ENCODE data around the gene GALNT13.

Gene GALNT13

DNA sequence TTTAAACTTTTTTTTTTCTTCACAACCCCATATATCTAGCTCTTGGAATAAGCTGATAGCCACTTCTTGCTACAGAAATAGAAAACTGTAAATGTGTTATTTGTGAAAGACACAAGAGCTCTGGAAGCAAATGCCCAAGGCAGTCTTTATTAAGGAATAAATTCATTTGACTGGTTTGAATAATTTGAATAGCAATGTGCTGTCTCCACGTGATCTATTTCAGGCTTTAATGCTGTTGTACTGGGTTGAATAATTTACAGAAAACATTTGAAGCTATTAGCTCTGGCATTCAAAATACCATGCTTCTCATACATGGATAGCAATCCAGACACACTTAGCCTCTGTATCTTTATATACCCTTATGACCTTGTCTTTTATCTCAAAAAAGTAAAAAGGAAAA is 460.1 kb downstream of the GALNT13 start:
- FAIRE-seq, result no peak

DNA sequence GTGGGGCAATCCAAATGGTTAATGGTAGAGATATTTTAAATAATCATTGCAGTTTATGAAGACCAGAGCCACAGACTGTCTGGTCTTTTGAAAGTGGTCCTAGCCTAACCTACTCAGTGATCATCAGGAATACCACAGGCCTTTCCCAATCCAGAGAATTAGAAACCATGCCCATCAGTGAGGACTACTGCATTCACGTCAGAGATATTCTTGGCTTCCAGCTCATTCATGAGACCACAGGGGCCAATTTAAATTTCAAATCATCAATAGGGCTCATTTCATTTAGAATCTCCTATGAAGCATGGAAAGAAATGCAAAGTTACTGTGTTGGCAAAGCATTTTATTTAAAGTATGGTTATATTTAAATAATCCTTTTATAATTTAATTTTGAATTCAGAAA is 464.5 kb downstream of the GALNT13 start:
- no peak for FAIRE-seq

DNA sequence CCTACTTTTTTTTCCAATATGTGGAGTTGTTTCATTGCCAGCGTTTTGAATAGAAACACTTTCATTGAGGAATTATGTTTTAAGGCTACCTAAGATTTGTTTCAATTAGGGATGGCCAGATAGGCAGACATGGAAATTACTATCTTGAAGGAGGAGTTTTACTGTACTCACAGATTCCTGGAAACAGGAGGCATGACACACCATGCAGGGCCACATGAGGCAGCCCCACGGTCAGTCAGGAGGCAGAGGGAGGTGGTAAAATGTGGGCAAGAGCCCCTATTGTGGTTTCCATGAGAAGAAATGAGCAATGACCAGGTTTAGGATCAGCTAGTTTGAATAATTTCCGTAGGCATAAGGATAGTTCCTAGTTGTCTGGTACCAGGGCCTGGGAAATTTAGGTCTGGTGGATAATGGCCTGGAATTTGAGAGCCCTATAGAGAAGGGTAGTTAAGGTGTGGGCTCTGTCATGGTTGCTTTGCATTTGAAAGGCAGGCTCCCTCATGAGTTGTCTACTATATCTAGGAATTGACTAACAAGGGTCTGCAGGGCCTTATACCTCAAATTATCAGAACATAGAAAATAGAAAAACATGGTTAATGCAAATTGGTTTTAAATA is 466.7 kb downstream of the GALNT13 start:
- no peak for FAIRE-seq

DNA sequence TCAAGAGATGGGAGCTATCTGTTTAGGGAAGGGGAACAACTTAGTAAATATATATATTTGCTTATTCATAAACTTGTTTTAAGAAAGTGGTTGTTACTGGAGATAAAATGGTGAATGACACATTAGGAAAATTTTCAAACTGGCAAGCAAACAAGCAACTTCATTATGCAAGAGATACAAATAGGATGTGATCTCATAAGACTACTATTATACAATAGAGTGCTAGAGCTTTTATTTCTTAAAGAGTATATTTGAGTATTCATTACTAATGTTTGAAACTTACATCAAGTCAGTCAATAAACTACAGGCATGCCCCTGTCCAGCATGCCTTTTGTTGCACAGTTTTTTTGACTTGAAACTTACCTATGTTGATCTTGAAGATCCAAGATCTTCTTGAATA is 471.6 kb downstream of the GALNT13 start:
- no peak for FAIRE-seq

DNA sequence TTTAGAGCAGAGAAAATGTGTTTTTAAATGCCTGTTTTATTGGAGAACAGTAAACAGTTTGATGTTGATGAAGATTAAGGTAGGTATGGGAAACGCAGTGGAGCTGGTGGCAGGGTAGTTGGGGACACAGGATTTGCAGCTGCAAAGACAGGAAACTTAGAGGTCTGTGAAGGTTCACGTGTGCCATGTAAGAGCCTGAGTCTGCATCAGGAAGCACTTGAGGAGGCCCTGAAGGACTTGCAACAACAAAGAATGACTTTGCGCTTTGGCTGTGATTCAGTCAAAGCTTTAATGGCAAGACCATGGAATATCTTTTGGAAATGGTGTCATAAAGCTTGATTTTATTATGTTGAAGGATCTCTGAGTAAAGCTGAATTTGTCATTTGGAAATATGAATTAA is 479.2 kb downstream of the GALNT13 start:
- no peak for FAIRE-seq

DNA sequence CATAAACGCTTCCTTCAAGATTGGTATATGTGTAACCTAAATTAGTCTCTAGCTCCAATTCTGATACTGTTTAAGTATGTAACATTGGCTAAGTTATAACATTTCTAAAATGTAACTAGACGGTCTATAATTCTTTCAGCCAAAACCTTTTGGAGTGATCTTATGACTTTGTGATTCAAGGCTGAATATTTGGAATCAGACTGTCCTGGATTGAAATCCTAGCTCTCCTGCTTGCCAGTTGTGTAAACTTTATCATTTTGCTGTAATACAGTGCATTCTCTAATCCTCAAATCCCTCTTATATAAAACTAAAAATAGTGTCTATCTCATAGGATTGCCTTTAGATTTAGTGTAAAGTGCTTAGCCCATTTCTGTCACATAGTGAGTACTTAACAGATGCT is 489.6 kb downstream of the GALNT13 start:
- no peak for FAIRE-seq

DNA sequence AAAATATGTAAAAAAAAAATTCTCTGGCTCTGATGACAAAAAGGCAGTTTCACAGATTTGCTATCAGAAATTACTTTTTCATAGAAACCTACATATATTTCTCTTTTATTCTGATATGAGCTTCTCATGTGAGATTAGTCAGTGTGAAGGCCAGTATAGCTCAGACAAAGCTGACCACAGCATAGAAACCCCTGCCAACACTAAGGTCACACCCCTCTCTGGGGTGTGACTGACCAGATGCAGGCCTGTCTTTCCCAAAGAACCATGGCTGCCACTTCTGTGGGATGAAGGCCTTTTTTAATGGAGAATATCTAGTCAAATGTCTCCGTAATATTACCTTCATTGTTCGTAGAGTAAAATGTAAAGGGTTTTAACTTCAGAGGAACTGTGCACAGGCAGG is 496.4 kb downstream of the GALNT13 start:
- no peak for FAIRE-seq

DNA sequence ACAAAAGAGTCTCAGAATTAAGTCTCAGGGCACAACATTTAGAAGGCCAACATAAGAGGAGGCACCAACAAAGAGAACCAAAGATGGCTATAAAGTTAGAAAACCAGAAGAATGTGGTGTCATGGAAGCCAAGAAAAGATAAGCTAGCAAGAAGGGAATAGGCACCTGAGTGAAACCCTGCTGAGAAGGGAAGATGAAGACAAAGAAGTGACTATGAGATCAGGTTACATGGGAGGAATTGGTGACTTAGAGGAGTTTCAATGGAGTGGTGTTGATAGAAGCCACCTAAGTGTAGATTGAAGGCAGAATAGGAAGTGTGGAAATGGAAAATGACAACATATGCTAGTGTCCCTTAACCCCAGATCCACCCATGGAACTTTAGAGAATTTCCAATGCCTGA is 499.2 kb downstream of the GALNT13 start:
- FAIRE-seq, result no peak

DNA sequence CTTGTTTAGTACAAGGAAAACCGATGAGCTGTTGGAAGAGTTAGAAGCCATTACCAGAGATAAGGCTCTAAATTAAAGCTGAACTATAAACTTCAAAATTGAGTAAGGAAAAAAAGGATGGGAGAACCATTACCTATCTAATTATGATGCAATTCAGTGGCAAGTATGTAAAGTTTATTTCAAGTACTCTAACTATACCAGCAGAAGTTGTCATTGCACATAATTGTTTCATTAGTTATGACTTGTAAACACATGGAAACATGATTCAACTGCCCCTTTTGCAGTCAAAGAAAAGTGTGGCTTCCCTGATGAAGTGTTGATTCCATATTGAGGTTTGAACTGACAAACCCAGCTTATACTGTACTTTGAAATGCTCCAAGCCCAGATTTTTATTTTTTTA is 502.7 kb downstream of the GALNT13 start:
- FAIRE-seq, result no peak

DNA sequence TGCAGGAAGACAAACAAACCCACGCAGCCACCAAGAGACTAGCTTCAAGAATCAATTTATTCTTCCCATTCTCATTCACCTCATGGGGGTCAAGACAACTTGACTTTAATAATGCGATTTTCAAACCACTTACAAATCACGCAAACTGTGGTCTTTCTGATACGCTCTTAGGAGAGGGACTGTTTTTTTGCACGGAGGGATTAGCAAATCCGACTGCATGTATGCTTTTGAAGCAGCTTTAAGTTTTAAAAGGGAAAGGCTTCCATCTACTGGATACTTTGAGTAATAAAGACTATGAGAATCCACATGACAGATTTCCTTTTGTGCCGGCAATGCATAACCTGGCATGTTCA is 503.8 kb downstream of the GALNT13 start:
- FAIRE-seq, result peak; percentile 96

DNA sequence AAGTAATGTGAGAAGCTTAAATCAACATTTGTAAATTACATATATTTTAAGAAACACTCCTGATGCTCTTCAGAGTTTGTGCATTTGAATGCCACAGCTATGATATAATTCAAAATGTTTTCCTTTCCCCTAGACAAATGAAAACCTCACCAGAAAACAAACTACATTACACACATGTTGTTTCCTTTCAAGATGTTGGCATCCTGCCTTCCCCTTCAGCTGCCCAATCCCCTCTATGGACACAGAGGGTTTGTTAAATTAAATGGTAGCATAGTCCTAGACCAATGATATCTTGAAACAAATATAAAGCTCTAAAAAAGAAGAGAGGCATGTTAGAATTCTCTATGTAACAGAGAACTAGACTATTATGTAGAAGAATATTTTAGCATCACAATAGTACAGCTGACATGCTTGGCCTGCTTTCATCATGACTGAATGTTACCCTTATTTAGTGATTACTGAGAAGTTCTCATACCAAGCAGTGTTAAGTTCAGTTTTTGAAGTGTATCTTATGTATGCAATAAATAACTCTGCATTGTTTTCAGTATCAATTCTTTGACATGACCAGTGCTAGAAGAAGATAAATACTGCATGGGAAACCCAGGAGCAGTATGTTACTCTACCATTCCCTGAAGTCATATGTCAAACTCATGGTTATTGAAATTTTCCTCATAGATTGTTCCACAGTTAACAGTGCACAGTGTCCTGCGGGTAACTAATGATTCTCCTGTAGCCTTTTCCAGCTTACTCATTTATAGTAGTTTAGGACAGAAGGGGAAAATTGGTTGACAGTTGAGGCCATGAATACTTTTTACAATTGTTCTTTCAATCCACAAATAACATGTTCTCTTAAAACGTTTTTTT is 510.4 kb downstream of the GALNT13 start:
- no peak for FAIRE-seq

DNA sequence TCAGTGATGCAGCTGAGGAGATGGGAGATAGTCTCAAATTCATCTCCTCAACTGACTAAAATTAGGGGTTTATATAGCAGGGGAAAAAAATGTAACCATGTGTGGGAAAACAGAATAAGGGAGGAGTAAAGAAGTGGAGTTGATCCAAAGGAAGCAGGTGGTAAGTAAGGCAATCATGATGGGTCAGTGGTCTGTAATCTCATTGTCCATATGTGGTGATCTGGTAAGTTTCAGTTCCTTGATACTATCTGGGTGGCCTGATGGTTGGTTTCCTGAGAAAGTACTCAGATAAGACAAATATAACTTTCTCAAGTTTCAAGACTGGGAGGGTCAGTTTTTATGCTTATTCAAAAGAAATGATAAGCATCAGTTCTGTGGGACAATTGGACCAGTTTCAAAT is 514.5 kb downstream of the GALNT13 start:
- no peak for FAIRE-seq

DNA sequence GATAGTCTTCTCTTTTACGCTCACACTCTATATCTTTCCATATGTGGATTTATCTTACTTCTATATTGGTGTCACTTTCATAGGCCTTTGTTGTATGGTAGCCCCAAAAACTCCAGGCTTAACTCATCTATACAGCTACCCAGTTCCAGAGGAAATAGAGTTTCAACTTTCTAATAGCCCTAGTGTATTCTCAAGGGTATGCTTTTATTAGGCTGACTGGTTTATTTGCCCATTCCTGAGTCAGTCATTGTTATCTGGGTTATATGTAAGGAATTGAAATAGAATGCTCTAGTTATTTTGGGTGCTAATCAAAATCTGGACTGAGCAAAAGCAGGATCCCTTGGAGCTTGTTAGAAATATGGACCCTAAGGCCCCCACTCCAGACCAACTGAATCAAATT is 519.3 kb downstream of the GALNT13 start:
- FAIRE-seq, result no peak

DNA sequence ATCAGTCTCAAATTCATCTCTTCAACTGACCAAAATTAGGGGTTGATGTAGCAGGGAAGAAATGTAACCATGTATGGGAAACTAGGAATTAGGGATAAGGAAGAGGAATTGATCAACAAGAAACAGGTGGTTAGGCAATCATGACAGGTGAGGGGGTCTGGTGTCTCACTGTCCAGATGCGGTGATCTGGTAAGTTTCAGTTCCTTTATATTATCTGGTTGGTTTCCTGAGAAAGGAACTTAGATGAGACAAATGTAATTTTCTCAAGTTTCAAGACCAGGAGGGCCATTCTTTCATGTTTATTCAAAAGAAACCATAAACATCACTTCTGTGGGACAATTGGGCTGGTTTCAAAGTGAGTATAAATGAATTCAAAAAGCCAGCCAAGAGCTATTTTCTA is 520.5 kb downstream of the GALNT13 start:
- FAIRE-seq, result no peak

DNA sequence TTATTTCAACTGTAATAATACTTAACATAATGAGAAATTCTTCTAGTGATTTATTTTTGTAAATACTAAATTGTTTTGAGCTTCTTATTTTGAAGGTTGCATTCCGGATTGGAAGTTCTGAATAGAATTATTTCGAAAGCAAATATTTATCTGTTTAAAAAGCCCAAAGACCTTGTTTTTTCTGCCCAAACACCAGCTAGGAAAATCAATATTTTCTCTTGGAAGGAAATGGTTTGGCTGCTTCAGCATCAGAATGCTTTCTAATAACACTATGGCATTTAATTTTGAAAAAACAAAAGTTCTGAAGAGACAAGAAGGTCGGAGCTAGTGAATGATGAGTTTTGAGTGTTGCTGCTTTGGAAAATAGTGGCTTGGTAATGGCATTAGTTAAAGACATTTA is 522.9 kb downstream of the GALNT13 start:
- no peak for FAIRE-seq

DNA sequence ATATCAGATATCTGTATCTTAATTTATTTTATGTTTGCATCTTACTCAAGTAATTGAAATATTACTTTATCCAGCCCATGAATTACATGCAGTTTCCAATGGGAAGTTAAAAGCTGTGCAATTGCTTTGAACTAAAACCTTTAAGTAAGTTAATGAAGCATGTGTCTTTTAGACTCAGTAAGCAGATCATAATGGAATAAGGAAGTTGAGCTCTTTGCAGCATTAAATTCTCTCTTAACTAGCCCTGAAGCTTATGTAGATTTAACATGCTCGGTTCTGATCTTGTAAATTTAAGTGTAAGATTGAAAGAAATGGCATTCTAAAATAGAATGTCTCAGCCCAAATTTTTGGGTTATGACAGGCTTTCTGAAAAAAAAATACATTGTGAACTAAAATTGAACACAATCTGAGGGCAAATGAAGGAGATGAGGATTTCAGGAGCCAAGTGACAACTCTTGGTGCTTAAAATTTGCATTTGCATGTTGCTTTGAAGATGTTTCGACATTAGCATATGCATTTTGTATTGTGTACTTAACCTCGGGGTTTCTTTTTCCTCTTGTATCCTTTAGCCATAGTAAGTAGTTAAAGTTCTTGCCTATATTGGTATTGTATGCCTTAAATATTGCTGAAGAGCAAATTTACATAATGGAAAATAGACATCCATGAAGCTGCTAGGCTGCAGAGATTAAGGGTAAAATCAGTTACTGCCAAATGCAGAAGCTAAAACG is 529.0 kb downstream of the GALNT13 start:
- peak; percentile 38 for FAIRE-seq

DNA sequence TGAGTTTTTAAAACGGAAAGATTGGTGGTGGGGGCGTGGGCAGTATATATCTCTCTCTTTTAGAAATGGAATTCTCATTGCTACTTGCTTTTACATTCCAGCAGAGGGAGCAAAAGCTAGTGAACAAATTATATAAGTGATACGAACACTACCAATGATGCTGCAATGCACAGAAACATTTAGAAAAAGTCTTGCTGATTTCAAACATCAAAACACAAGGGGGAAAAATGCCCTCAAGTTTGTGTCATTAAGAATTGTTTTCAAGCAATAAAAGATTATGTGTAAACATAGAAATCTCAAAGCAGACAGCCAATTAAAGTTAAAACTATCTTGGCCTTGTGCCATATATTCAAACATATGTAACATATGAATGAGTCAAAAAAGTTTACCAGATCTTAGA is 530.5 kb downstream of the GALNT13 start:
- no peak for FAIRE-seq

DNA sequence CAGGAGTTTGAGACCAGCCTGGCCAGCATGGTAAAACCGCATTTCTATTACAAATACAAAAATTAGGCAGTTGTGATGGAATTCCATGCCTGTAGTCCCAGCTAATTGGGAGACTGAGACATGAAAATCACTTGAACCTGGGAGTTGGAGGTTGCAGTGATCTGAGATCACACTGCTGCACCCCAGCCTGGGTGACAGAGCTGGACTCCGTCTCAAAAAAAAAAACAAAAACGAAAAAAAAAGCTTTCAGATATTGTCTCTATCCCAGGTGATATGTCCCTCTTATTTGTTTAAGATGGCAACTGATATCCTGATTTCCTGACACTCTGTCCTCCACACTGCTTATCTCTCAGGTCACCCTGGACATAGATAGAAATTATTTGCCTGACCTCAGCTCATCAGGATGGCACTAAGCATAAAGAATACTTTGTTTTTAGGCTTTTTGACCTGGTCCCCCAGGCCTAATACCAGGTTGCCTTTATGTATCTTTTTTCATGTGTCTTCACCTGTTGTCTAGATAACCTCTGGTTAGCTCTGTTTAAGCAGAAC is 531.6 kb downstream of the GALNT13 start:
- FAIRE-seq, result no peak

DNA sequence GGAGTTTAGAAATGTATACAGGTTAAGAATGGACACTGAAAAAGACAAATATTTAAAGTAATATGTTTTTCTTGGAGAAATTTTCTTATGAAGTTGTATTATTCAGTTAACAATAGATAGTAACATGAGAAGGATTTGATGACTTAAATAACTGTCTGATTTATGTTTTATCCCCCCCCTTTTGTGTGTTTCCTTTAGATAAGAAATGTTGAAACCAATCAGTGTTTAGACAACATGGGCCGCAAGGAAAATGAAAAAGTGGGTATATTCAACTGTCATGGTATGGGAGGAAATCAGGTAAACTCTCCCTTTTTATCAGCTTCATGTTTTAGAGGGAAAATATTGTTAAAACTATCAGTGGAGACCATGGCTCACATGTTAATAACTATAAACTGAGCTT is 537.1 kb downstream of the GALNT13 start:
- FAIRE-seq, result no peak

DNA sequence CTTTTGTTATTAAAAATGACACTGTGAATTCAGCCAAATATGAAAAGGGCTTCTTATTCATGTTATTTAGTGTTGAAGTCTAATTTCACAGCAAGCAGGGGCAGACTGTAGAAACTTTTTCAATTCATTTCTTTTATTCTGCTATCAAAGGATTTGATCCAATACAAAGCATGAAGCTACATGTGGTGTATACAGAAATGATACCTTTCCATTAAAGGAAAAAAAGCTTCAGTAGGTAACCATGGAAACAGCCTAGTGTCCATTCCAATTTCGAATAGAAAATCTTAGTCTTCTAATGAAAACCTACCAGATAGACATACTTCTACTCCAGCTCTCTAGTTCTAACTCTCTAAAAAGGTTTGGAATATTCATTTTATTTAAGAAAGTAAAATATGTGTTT is 550.5 kb downstream of the GALNT13 start:
- FAIRE-seq, result no peak

DNA sequence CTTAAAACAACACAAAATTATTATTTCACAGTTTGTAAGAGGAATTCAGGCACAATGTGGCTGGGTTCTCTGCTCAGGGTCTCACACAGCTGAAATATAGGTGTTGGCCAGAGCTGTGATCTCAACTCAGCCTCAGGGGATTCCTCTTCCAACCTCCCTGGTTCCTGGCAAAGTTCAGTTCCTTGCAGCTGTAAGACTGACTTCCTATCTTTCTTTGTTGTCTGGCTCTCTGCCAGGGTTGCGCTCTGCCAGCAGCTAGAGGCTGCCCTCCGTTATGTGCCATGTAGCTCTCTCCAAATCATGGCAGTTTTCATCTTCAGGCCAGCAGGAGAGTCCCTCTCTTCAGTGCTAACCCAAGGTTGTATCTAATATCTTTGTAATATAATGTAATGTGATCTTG is 554.3 kb downstream of the GALNT13 start:
- no peak for FAIRE-seq

DNA sequence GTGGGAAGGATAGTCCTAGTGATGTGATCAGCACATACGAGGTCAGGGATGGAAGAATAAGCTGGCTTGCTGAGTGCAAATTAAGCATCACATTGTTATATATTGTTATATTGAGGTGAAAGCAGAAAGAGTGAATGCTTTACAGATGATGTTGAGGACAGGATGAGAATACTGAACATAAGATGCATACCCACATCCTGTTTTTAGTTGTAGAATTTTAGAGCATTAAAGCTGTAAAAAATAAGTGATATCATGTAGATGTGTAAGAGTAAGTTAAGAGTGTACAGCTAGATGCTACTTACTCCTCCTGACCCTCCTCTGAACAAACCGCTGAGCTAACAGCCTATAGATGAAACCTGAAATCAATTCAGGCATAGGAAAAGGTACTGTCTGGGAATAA is 555.7 kb downstream of the GALNT13 start:
- no peak for FAIRE-seq

DNA sequence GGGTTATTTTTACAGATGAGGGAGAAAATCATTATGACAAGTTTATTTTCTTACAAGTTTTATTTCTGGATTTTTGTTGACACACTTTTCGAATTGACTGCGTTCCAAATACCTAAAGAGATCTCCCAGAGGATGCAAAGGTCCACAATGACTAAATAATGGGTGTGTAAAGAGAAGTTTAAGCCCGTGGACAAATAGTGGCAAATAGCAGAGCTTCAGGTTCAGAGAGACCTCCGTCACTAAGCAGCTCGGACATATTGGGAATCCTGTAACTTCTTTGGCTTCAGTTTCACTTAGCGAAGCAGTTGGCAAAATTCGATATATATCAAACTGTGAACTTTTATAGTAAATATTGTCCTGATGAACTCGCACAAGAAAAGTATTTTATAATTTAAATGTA is 556.3 kb downstream of the GALNT13 start:
- FAIRE-seq, result no peak

DNA sequence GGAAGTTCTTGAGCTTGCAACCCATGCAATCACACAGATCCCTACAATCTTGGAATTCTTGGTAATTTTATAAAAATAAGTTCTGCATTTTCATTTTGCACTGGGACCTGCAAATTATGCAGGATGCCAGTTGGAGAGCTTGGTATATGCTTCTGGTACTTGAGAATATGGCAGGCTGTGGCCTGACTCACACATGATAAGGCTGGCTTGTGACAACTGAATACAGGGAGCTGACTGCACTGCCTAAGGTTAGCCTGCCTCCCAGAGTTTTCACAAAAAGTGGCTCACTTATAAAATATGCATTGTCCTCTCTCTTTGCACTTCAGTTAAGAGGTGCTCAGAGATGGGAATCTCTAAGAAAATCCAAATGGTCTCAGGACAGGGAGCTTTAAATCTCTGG is 561.3 kb downstream of the GALNT13 start:
- no peak for FAIRE-seq

All from islet of Langerhans (tissue), 1 donor.